ENCODE measurements around the gene VSIG4. TPM values are rescaled to one million over a fixed set of nuclear protein-coding genes. Genes with fewer than 3 reads are reported as not detected.
"Not testable (repeated sequence)": the region's sequence is repeated elsewhere in the genome, so short reads cannot be mapped to it uniquely, and the experiment has no call there.

The VSIG4 gene
- total and polyA plus RNA-seq, 7 donors: 5.8 to 24.5 (median 13.4) TPM

DNA sequence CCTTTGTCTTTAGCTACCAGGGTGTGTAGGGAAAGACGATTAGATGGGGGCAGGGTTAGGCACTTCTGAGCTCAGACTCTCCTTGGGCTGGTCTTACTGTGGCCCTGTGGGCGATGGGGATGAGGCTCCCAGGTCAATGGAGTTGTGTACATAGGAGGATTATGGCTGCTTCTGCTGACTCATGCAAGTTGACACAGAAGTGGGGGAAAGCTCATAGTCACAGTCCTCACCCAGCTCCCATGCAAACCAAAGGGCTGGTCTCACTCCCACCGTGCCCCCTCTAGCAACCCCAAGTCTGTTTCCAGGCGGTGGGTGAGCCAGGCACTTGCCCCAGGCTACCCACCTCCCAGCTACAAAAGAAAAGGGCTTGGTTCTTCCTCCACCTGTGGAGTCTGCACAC, 24.4 kb upstream of the VSIG4 start:
- intact Hi-C loops (cut with DNase I): no loop called here
- WGBS, 3 donors: 73 to 93% (median 85%) methylated on average over 3 to 4 of the region's 4 CpGs
- Histone ChIP-seq H3K36me3 (ENCODE audit: insufficient read depth in 1 of 2, low read depth in 1 of 2) (no peaks in the 10 kb centered on the region), H3K9me3 (no peaks in the 10 kb centered on the region), H3K27ac (no peak overlapping the region), H3K27me3 (ENCODE audit: insufficient read depth in 3 of 3, low read length in 2 of 3) (peaks cover 0 to 7% (median 0%) of the 10 kb centered on the region in 3 donors), H3K4me1 (no peaks in the 10 kb centered on the region), H3K4me3 (no peak overlapping the region)
- no peak for DNase-seq
- no peak for ATAC-seq
- TF ChIP-seq, protein P1, sequence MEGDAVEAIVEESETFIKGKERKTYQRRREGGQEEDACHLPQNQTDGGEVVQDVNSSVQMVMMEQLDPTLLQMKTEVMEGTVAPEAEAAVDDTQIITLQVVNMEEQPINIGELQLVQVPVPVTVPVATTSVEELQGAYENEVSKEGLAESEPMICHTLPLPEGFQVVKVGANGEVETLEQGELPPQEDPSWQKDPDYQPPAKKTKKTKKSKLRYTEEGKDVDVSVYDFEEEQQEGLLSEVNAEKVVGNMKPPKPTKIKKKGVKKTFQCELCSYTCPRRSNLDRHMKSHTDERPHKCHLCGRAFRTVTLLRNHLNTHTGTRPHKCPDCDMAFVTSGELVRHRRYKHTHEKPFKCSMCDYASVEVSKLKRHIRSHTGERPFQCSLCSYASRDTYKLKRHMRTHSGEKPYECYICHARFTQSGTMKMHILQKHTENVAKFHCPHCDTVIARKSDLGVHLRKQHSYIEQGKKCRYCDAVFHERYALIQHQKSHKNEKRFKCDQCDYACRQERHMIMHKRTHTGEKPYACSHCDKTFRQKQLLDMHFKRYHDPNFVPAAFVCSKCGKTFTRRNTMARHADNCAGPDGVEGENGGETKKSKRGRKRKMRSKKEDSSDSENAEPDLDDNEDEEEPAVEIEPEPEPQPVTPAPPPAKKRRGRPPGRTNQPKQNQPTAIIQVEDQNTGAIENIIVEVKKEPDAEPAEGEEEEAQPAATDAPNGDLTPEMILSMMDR (IDR thresholded peaks at IDR 0.05): no peak

DNA sequence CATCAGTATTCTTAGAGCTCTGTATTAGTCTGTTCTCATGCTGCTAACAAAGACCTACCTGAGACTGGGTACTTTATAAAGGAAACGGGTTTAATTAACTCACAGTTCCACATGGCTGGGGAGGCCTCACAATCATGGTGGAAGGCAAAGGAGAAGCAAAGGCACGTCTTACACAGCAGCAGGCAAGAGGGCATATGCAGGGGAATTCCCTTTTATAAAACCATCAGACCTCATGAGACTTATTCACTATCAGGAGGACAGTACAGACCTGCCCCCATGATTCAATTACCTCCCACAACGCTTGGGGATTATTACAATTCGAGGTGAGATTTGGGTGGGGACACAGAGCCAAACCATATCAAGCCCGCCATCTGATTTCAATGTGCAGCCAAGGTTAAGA, 17.1 kb upstream of the VSIG4 start:
- H3K4me1 ChIP-seq; ATAC-seq; H3K27ac ChIP-seq; H3K27me3 ChIP-seq (ENCODE audit: insufficient read depth in 3 of 3, low read length in 2 of 3); H3K9me3 ChIP-seq; DNase-seq; intact Hi-C loops (cut with DNase I); H3K4me3 ChIP-seq; H3K36me3 ChIP-seq (ENCODE audit: insufficient read depth in 1 of 2, low read depth in 1 of 2): not testable (repeated sequence)
- 55 to 86% (median 67%) methylated on average over 4 to 5 of the region's 5 CpGs for WGBS, 3 donors

DNA sequence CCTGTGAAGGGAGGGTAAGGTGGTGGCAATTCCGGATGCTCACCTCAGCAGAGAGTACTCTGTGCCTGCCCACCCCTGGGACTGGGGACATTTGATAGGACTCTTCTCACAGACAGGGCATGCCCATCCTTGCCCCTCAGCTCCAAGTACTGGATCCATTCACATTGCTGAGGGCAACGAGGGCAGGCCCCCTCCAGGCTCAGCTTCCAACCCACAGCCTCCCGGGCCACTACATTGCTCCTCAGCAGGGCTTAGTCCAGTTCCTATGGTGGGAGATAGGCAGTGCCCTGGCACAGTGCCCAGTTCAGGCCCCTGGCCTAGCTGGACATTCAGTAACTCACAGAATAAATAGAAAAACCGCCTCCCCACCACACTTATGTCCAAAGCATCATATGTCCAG, 15.1 kb upstream of the VSIG4 start:
- 54 to 84% (median 80%) methylated on average over 3 to 4 of the region's 4 CpGs for WGBS, 3 donors
- H3K36me3 ChIP-seq (ENCODE audit: insufficient read depth in 1 of 2, low read depth in 1 of 2): no peaks in the 10 kb centered on the region
- intact Hi-C loops (cut with DNase I): no loop called here
- no peak for ATAC-seq
- TF ChIP-seq, protein P1 (IDR thresholded peaks at IDR 0.05): no peak
- H3K27me3 ChIP-seq (ENCODE audit: insufficient read depth in 3 of 3, low read length in 2 of 3): no peaks in the 10 kb centered on the region
- H3K27ac ChIP-seq: no peak overlapping the region
- DNase-seq: no peak
- H3K4me3 ChIP-seq: no peak overlapping the region
- H3K9me3 ChIP-seq: no peaks in the 10 kb centered on the region
- no peaks in the 10 kb centered on the region for H3K4me1 ChIP-seq

DNA sequence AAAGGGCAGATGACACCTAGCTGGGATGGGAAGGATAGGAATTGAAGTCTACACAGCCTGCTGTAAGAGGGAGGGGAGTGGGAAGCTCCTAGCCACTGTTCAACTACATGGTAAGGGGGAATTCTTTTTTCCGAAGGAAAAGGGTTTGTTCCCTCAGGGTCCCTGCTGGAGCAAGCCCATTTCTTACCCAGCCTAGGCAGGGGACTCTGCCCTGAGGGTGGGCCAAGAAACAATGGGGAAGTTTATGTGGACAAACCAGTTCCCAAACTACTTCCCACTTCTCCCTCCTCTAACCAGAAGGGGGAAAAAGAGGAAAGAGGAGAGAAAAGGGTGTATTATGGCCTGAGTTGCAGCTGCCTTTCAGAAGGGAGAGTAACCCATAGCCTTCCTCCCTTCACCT, 13.5 kb upstream of the VSIG4 start:
- intact Hi-C loops (cut with DNase I): no loop called here
- DNase-seq (no peak), ATAC-seq (no peak)
- Histone ChIP-seq H3K27me3 (ENCODE audit: insufficient read depth in 3 of 3, low read length in 2 of 3) (no peaks in the 10 kb centered on the region), H3K9me3 (no peaks in the 10 kb centered on the region), H3K4me3 (no peak overlapping the region), H3K36me3 (ENCODE audit: insufficient read depth in 1 of 2, low read depth in 1 of 2) (no peaks in the 10 kb centered on the region), H3K4me1 (no peaks in the 10 kb centered on the region), H3K27ac (no peak overlapping the region)
- WGBS, 3 donors: 50 to 70% (median 55%) methylated on average over 1 of the region's 1 CpG
- TF ChIP-seq, protein P1 (IDR thresholded peaks at IDR 0.05): no peak

DNA sequence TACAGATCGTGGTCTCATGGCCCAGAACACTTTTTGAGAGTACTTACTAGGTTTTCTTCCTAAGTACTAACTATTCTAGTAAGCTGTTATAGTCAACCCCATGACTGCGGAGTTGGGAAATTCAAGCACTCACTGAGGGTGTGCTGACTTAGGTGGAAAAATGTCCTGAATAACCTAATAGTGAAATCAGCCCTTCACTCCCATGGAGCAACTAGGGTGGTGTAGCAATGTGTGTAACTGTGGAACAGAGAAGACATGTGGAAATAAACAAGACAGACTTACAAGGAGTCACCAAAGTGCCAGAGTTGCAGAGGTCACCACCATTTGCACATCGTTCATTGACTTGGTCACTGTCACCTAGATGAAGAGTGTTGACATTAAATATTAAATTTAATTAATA, 12.1 kb upstream of the VSIG4 start:
- Histone ChIP-seq H3K4me1 (no peaks in the 10 kb centered on the region), H3K4me3 (no peak overlapping the region), H3K36me3 (ENCODE audit: insufficient read depth in 1 of 2, low read depth in 1 of 2) (no peaks in the 10 kb centered on the region), H3K27ac (no peak overlapping the region), H3K27me3 (ENCODE audit: insufficient read depth in 3 of 3, low read length in 2 of 3) (peaks cover 0 to 3% (median 0%) of the 10 kb centered on the region in 3 donors), H3K9me3 (no peaks in the 10 kb centered on the region)
- TF ChIP-seq, protein P1 (IDR thresholded peaks at IDR 0.05): no peak
- intact Hi-C loops (cut with DNase I): no loop called here
- no peak for ATAC-seq
- DNase-seq: no peak
- WGBS, 3 donors: 61 to 84% (median 76%) methylated on average over 3 of the region's 3 CpGs

Data from psoas muscle (tissue), 8 donors.